Transverse colon (tissue), 4 donors: ENCODE measurements around the gene NFKBIE. TPM values are rescaled to one million over a fixed set of nuclear protein-coding genes. Genes with fewer than 3 reads are reported as not detected.
A peak's percentile ranks its signal among the peaks of the same experiment; 100 is the strongest.

ENCODE experiments used
- DNase-seq: peaks from one replicate; pipeline ENCODE4 v3.0.0-alpha.2; 2019
- H3K27ac ChIP-seq, 4 donors: fragments of 200-600 bp; sonication (generic); 2 replicates each; pipeline ENCODE4 v1.5.1; 2016 to 2018; ENCODE audit warnings: inconsistent platforms in 4 of 4
- H3K27me3 ChIP-seq: fragments of 200-600 bp; sonication (generic); 2 replicates; pipeline ENCODE4 v1.5.1; 2017; ENCODE audit warnings: inconsistent platforms
- H3K36me3 ChIP-seq, 4 donors: fragments of 200-600 bp; sonication (generic); 2 replicates each; pipeline ENCODE4 v1.5.1; 2017 to 2019; ENCODE audit warnings: inconsistent platforms in 4 of 4
- H3K4me1 ChIP-seq, 4 donors: fragments of 200-600 bp; sonication (generic); 2 replicates each; pipeline ENCODE4 v1.5.1; 2017 to 2020; ENCODE audit warnings: inconsistent platforms in 4 of 4
- H3K4me3 ChIP-seq, 4 donors: fragments of 200-600 bp; sonication (generic); 1 replicate in 1 of 4; 2 replicates in 3 of 4; pipeline versions ENCODE4 v1.5.1 to v1.6.1; 2017 to 2019; ENCODE audit warnings: inconsistent platforms in 4 of 4
- H3K9me3 ChIP-seq, 2 donors: fragments of 200-600 bp; sonication (generic); 2 replicates each; pipeline ENCODE4 v1.5.1; 2017 to 2019; ENCODE audit warnings: inconsistent platforms in 2 of 2
- EP300 ChIP-seq: sonication (generic); formaldehyde crosslinking; IDR thresholded peaks from one replicate; pipeline ENCODE4 v1.6.1; 2017; ENCODE audit warnings: antibody characterized with exemption, low read depth
- POLR2A ChIP-seq: fragments of 450-650 bp; IDR thresholded peaks from one replicate; pipeline ENCODE4 v1.6.1; 2016; ENCODE audit warnings: antibody characterized with exemption, mild to moderate bottlenecking, moderate library complexity
- POLR2AphosphoS5 ChIP-seq, 3 donors: sonication (generic); formaldehyde crosslinking; IDR thresholded peaks; one replicate each; pipeline ENCODE4 v1.6.1; 2016; ENCODE audit warnings: antibody characterized with exemption in 3 of 3
- WGBS, 2 donors: methylation state at CpG; one replicate each; pipeline ENCODE4 v1.1.5; 2018; ENCODE audit warnings: low coverage in 1 of 2; 5-methylcytosine and 5-hydroxymethylcytosine counted together
- in situ Hi-C, 4 donors: fragments of 200-750 bp; cut with MboI; loops; one replicate each; pipeline versions ENCODE4 v1.15.0 to v1.15.1; 2017; ENCODE audit warnings: low sequenced_read_pairs in 3 of 4, low pct_ligation_motif_present in 1 of 4, low pct_unique_long_range_greater_than_20kb in 1 of 4
- intact Hi-C: fragments of 100-400 bp; cut with DNase I; formaldehyde crosslinking; loops from one replicate; pipeline ENCODE4 v1.15.1; 2023; ENCODE audit warnings: low total_unique reads
- total RNA-seq, 4 donors: library from RNA; depleted of rRNA; stranded (reverse); fragments of >200 nt; gene quantifications; one replicate each; pipeline ENCODE4 v1.1.0, GENCODE V29; 2016
- TF ChIP-seq, protein P1 (sequence below), 5 experiments: fragments of 200-600 bp in 3 of 5; fragments of 450-650 bp in 2 of 5; sonication (generic) in 3 of 5; IDR thresholded peaks; 1 replicate in 2 of 5; 2 replicates in 3 of 5; pipeline ENCODE4 v1.5.1; 2016 to 2017; ENCODE audit warnings: antibody characterized with exemption in 5 of 5, inconsistent platforms in 3 of 5, mild to moderate bottlenecking in 2 of 5, moderate library complexity in 1 of 5

NFKBIE gene
- total RNA-seq, 4 donors from 2014 or later, result 2.6 to 67.3 (median 19.0) TPM

- in situ Hi-C loops, result no loop called here
- 3 to 18% methylated on average over 1 of the region's 1 CpG for WGBS, 2 donors
- H3K27me3 ChIP-seq, result no peaks in the 10 kb centered on the region
- no peaks in the 10 kb centered on the region for H3K9me3 ChIP-seq
- H3K4me3 ChIP-seq, result peak overlapping the region in 3 of 4 donors; percentile 77 to 98 (median 89)
- DNase-seq, result no peak
- H3K27ac ChIP-seq, result peak overlapping the region; percentile 93 to 99 (median 95)
- TF ChIP-seq POLR2AphosphoS5 (IDR thresholded peaks at IDR 0.05) (no peak), EP300 (no peak), POLR2A (no peak)
- TF ChIP-seq, protein P1, sequence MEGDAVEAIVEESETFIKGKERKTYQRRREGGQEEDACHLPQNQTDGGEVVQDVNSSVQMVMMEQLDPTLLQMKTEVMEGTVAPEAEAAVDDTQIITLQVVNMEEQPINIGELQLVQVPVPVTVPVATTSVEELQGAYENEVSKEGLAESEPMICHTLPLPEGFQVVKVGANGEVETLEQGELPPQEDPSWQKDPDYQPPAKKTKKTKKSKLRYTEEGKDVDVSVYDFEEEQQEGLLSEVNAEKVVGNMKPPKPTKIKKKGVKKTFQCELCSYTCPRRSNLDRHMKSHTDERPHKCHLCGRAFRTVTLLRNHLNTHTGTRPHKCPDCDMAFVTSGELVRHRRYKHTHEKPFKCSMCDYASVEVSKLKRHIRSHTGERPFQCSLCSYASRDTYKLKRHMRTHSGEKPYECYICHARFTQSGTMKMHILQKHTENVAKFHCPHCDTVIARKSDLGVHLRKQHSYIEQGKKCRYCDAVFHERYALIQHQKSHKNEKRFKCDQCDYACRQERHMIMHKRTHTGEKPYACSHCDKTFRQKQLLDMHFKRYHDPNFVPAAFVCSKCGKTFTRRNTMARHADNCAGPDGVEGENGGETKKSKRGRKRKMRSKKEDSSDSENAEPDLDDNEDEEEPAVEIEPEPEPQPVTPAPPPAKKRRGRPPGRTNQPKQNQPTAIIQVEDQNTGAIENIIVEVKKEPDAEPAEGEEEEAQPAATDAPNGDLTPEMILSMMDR (IDR thresholded peaks at IDR 0.05), result no peak
- H3K4me1 ChIP-seq, result peaks cover 4 to 28% (median 16%) of the 10 kb centered on the region in 4 donors
- peaks cover 0 to 48% (median 20%) of the 10 kb centered on the region in 4 donors for H3K36me3 ChIP-seq
- intact Hi-C loops, result no loop called here
Measured at GRCh38 chr6:44248579-44248978, 16.8 kb downstream of the NFKBIE start.

- in situ Hi-C loops (no loop called here), intact Hi-C loops (no loop called here)
- WGBS, 2 donors, result 1% methylated on average over 52 of the region's 52 CpGs; no CpG with 5 or more reads in 1 of the 2 donors
- Histone ChIP-seq H3K27me3 (no peaks in the 10 kb centered on the region), H3K27ac (peak overlapping the region; percentile 93 to 99 (median 95)), H3K9me3 (no peaks in the 10 kb centered on the region), H3K36me3 (peaks cover 0 to 38% (median 16%) of the 10 kb centered on the region in 4 donors), H3K4me3 (peak overlapping the region; percentile 77 to 98 (median 86)), H3K4me1 (peaks cover 4 to 28% (median 16%) of the 10 kb centered on the region in 4 donors)
- TF ChIP-seq POLR2A, result no peak
- TF ChIP-seq EP300, result no peak
- peak in 1 of 3 donors; percentile 40 for TF ChIP-seq POLR2AphosphoS5 (IDR thresholded peaks at IDR 0.05)
- TF ChIP-seq, protein P1 (IDR thresholded peaks at IDR 0.05), result peak in 1 of 5 experiments; percentile 3
- peak; percentile 78 for DNase-seq
Measured at GRCh38 chr6:44247338-44248302, 17.7 kb downstream of the NFKBIE start.

GRCh38 chr6:44246663-44247337 lies 18.6 kb downstream of the NFKBIE start, which contains the start of gene HSP90AB1:
Gene HSP90AB1 (plus strand): TSS chr6:44247101. CDS start chr6:44248630, 1,529 bp downstream.
- DNase-seq, result peak; percentile 98
- 0 to 1% methylated on average over 11 to 31 of the region's 34 CpGs for WGBS, 2 donors
- peak within 1 kb of the TSS; percentile 77 to 98 (median 86) for H3K4me3 ChIP-seq
- in situ Hi-C loops (no loop called here), intact Hi-C loops (no loop called here)
- TF ChIP-seq EP300 (no peak), POLR2A (peak; percentile 100), POLR2AphosphoS5 (IDR thresholded peaks at IDR 0.05) (peak; percentile 99 to 100 (median 100))
- TF ChIP-seq, protein P1 (IDR thresholded peaks at IDR 0.05), result peak in 1 of 5 experiments; percentile 6
- peaks cover 4 to 28% (median 16%) of the 10 kb centered on the region in 4 donors for H3K4me1 ChIP-seq
- peak within 1 kb of the TSS; percentile 93 to 99 (median 95) for H3K27ac ChIP-seq
- H3K27me3 ChIP-seq, result no peaks in the 10 kb centered on the region
- H3K9me3 ChIP-seq, result no peaks in the 10 kb centered on the region
- peaks cover 0 to 30% (median 11%) of the 10 kb centered on the region in 4 donors for H3K36me3 ChIP-seq
